Naive B cell (primary cell): ENCODE data around the gene SORL1. TPM values are rescaled to one million over a fixed set of nuclear protein-coding genes. Genes with fewer than 3 reads are reported as not detected.

Experiments
- ATAC-seq, 2 donors: fragments of 150-1000 bp; cut with Tn5 transposase; 2 replicates each; pipeline ENCODE4 v1.10.0; 2021; ENCODE audit warnings: low read depth in 2 of 2, mild to moderate bottlenecking in 2 of 2, moderate library complexity in 2 of 2
- DNase-seq: peaks from one replicate; pipeline ENCODE4 v3.0.0; 2022
- H3K27ac Mint-ChIP-seq, 6 donors: one replicate each; pipeline ENCODE4 v1.8.0; 2020 to 2022; ENCODE audit warnings: mild to moderate bottlenecking in 6 of 6, mixed read lengths in 6 of 6, moderate library complexity in 5 of 6, inconsistent platforms in 2 of 6
- H3K27me3 Mint-ChIP-seq, 3 donors: one replicate each; pipeline ENCODE4 v1.8.0; 2021 to 2022; ENCODE audit warnings: mixed read lengths in 3 of 3, mild to moderate bottlenecking in 1 of 3
- H3K36me3 Mint-ChIP-seq, 2 donors: one replicate each; pipeline ENCODE4 v1.8.0; 2020 to 2022; ENCODE audit warnings: mixed read lengths in 2 of 2, inconsistent platforms in 1 of 2, mild to moderate bottlenecking in 1 of 2
- H3K4me1 Mint-ChIP-seq, 3 donors: one replicate each; pipeline ENCODE4 v1.8.0; 2020 to 2022; ENCODE audit warnings: mixed read lengths in 3 of 3, inconsistent platforms in 1 of 3, mild to moderate bottlenecking in 1 of 3, moderate library complexity in 1 of 3
- H3K4me3 Mint-ChIP-seq, 8 donors: one replicate each; pipeline ENCODE4 v1.8.0; 2020 to 2022; ENCODE audit warnings: mild to moderate bottlenecking in 8 of 8, mixed read lengths in 8 of 8, moderate library complexity in 8 of 8, inconsistent platforms in 2 of 8
- H3K9me3 Mint-ChIP-seq, 7 donors: one replicate each; pipeline ENCODE4 v1.8.0; 2020 to 2022; ENCODE audit warnings: mixed read lengths in 7 of 7, mild to moderate bottlenecking in 5 of 7, inconsistent platforms in 2 of 7, moderate library complexity in 1 of 7
- polyA plus RNA-seq, 6 donors: library from polyadenylated mRNA; unstranded; fragments of 300-500 nt; fragmentation: Illumina TruSeq; gene quantifications; one replicate each; pipeline ENCODE4 v1.2.3, GENCODE V29; 2021; ENCODE audit warnings: low read depth in 6 of 6

Gene SORL1
- polyA plus RNA-seq, 6 donors from 2014 or later = 61.7 to 102 (median 83.8) TPM

- H3K4me3 Mint-ChIP-seq = peak overlapping the region in 1 of 8 donors; percentile 12
- DNase-seq (no peak), ATAC-seq (no peak)
These were observed 16.3 kb upstream of the SORL1 start for GRCh38 chr11:121435551-121436511.

GRCh38 chr11:121437018-121437685 is 15.0 kb upstream of the SORL1 start:
- Mint-ChIP-seq H3K27ac (no peak overlapping the region), H3K27me3 (no peaks in the 10 kb centered on the region), H3K9me3 (no peaks in the 10 kb centered on the region), H3K36me3 (peaks cover 0 to 5% of the 10 kb centered on the region in 2 donors), H3K4me1 (peaks cover 17 to 28% (median 28%) of the 10 kb centered on the region in 3 donors), H3K4me3 (peak overlapping the region in 1 of 8 donors; percentile 6)
- DNase-seq (no peak), ATAC-seq (no peak)

More at GRCh38 chr11:121435551-121436511, 16.3 kb upstream of the SORL1 start:
- H3K9me3 Mint-ChIP-seq = no peaks in the 10 kb centered on the region
- peaks cover 17 to 37% (median 36%) of the 10 kb centered on the region in 3 donors for H3K4me1 Mint-ChIP-seq
- no peaks in the 10 kb centered on the region for H3K27me3 Mint-ChIP-seq
- H3K27ac Mint-ChIP-seq = peak overlapping the region in 5 of 6 donors; percentile 2 to 88 (median 32)
- H3K36me3 Mint-ChIP-seq = peaks cover 0 to 5% of the 10 kb centered on the region in 2 donors

- no peak overlapping the region for H3K27ac Mint-ChIP-seq
These were observed 14.4 kb upstream of the SORL1 start for GRCh38 chr11:121437686-121438078.

GRCh38 chr11:121439337-121439736 is 12.8 kb upstream of the SORL1 start:
- H3K27me3 Mint-ChIP-seq = no peaks in the 10 kb centered on the region
- no peak overlapping the region for H3K27ac Mint-ChIP-seq
- peaks cover 0 to 5% of the 10 kb centered on the region in 2 donors for H3K36me3 Mint-ChIP-seq
- DNase-seq = no peak
- H3K4me1 Mint-ChIP-seq = peaks cover 17 to 36% (median 27%) of the 10 kb centered on the region in 3 donors
- H3K9me3 Mint-ChIP-seq = no peaks in the 10 kb centered on the region
- no peak overlapping the region for H3K4me3 Mint-ChIP-seq
- no peak for ATAC-seq

More at GRCh38 chr11:121437686-121438078, 14.4 kb upstream of the SORL1 start:
- Mint-ChIP-seq H3K4me3 (peak overlapping the region in 1 of 8 donors; percentile 6), H3K36me3 (peaks cover 0 to 5% of the 10 kb centered on the region in 2 donors), H3K4me1 (peaks cover 17 to 28% (median 28%) of the 10 kb centered on the region in 3 donors), H3K9me3 (no peaks in the 10 kb centered on the region), H3K27me3 (no peaks in the 10 kb centered on the region)
- DNase-seq = no peak
- no peak for ATAC-seq

- H3K27ac Mint-ChIP-seq = peak overlapping the region in 2 of 6 donors; percentile 35 to 65
- DNase-seq (no peak), ATAC-seq (no peak)
- H3K9me3 Mint-ChIP-seq = no peaks in the 10 kb centered on the region
- no peaks in the 10 kb centered on the region for H3K27me3 Mint-ChIP-seq
- peaks cover 15 to 36% (median 23%) of the 10 kb centered on the region in 3 donors for H3K4me1 Mint-ChIP-seq
- H3K4me3 Mint-ChIP-seq = no peak overlapping the region
- peaks cover 0 to 5% of the 10 kb centered on the region in 2 donors for H3K36me3 Mint-ChIP-seq
These were observed 12.4 kb upstream of the SORL1 start for GRCh38 chr11:121439759-121440158.

- H3K27me3 Mint-ChIP-seq = no peaks in the 10 kb centered on the region
- no peak overlapping the region for H3K27ac Mint-ChIP-seq
- peaks cover 13 to 32% (median 21%) of the 10 kb centered on the region in 3 donors for H3K4me1 Mint-ChIP-seq
- DNase-seq = no peak
- H3K9me3 Mint-ChIP-seq = no peaks in the 10 kb centered on the region
- H3K4me3 Mint-ChIP-seq = no peak overlapping the region
- ATAC-seq = no peak
- peaks cover 0 to 5% of the 10 kb centered on the region in 2 donors for H3K36me3 Mint-ChIP-seq
These were observed 10.6 kb upstream of the SORL1 start for GRCh38 chr11:121441521-121441920.

- Mint-ChIP-seq H3K36me3 (peaks cover 0 to 5% of the 10 kb centered on the region in 2 donors), H3K4me3 (no peak overlapping the region)
- no peak for ATAC-seq
These were observed 8.3 kb upstream of the SORL1 start for GRCh38 chr11:121443688-121444275.

GRCh38 chr11:121444526-121444925 is 7.6 kb upstream of the SORL1 start:
- ATAC-seq (no peak), DNase-seq (no peak)
- Mint-ChIP-seq H3K4me3 (no peak overlapping the region), H3K27ac (peak overlapping the region in 1 of 6 donors; percentile 69), H3K27me3 (no peaks in the 10 kb centered on the region), H3K36me3 (peaks cover 0 to 1% of the 10 kb centered on the region in 2 donors), H3K4me1 (peaks cover 39 to 52% (median 45%) of the 10 kb centered on the region in 3 donors), H3K9me3 (no peaks in the 10 kb centered on the region)

More at GRCh38 chr11:121443688-121444275, 8.3 kb upstream of the SORL1 start:
- Mint-ChIP-seq H3K4me1 (peaks cover 34 to 45% (median 38%) of the 10 kb centered on the region in 3 donors), H3K9me3 (no peaks in the 10 kb centered on the region), H3K27me3 (no peaks in the 10 kb centered on the region), H3K27ac (peak overlapping the region in 4 of 6 donors; percentile 15 to 71 (median 34))
- no peak for DNase-seq

- Mint-ChIP-seq H3K4me1 (peaks cover 44 to 59% (median 52%) of the 10 kb centered on the region in 3 donors), H3K36me3 (no peaks in the 10 kb centered on the region), H3K4me3 (peak overlapping the region in 5 of 8 donors; percentile 6 to 49 (median 37)), H3K9me3 (no peaks in the 10 kb centered on the region), H3K27me3 (no peaks in the 10 kb centered on the region), H3K27ac (peak overlapping the region; percentile 2 to 96 (median 82))
- ATAC-seq (no peak), DNase-seq (no peak)
These were observed 6.9 kb upstream of the SORL1 start for GRCh38 chr11:121445071-121445768.

GRCh38 chr11:121446752-121447156 is 5.4 kb upstream of the SORL1 start:
- Mint-ChIP-seq H3K4me3 (peak overlapping the region in 4 of 8 donors; percentile 6 to 45 (median 16)), H3K4me1 (peaks cover 58 to 73% (median 67%) of the 10 kb centered on the region in 3 donors), H3K27me3 (no peaks in the 10 kb centered on the region), H3K27ac (peak overlapping the region; percentile 15 to 96 (median 82)), H3K9me3 (no peaks in the 10 kb centered on the region), H3K36me3 (no peaks in the 10 kb centered on the region)
- ATAC-seq (no peak), DNase-seq (no peak)

- peak overlapping the region; percentile 49 to 96 (median 84) for H3K27ac Mint-ChIP-seq
- peaks cover 64 to 79% (median 72%) of the 10 kb centered on the region in 3 donors for H3K4me1 Mint-ChIP-seq
- ATAC-seq (no peak), DNase-seq (no peak)
- no peaks in the 10 kb centered on the region for H3K9me3 Mint-ChIP-seq
- H3K27me3 Mint-ChIP-seq = no peaks in the 10 kb centered on the region
- peak overlapping the region in 4 of 8 donors; percentile 7 to 94 (median 42) for H3K4me3 Mint-ChIP-seq
- no peaks in the 10 kb centered on the region for H3K36me3 Mint-ChIP-seq
These were observed 4.1 kb upstream of the SORL1 start for GRCh38 chr11:121448011-121448410.

- Mint-ChIP-seq H3K4me3 (peak overlapping the region; percentile 0 to 94 (median 74)), H3K27me3 (no peaks in the 10 kb centered on the region), H3K36me3 (no peaks in the 10 kb centered on the region), H3K4me1 (peaks cover 68 to 83% (median 75%) of the 10 kb centered on the region in 3 donors), H3K27ac (peak overlapping the region; percentile 8 to 96 (median 84)), H3K9me3 (no peaks in the 10 kb centered on the region)
- ATAC-seq = peak in 1 of 2 donors; percentile 6
- DNase-seq = peak; percentile 34
These were observed 3.6 kb upstream of the SORL1 start for GRCh38 chr11:121448431-121448941.
